IMR-90 (cell line): ENCODE data around the gene SOCS2. TPM values are rescaled to one million over a fixed set of nuclear protein-coding genes. Genes with fewer than 3 reads are reported as not detected.

Source experiments
- ATAC-seq: fragments of 200-7000 bp; cut with Tn5 transposase; 2 replicates; pipeline ENCODE4 v1.9.1; 2020; ENCODE audit warnings: low read depth, mild to moderate bottlenecking, moderate library complexity
- BruUV-seq: library from RNA; stranded (reverse); fragments of 400-500 nt; replicated peaks from 2 replicates; lab custom pipeline; 2021; lab: Mats Ljungman, UMichigan
- CTCF ChIA-PET: fragments of 300-600 bp; formaldehyde crosslinking; extraction: SDS; loops from one replicate; lab custom pipeline; 2021; ENCODE audit warnings: antibody characterized with exemption; lab: Yijun Ruan, JAX
- POLR2A ChIA-PET: fragments of 300-600 bp; sonication (Branson Sonifier 250); formaldehyde crosslinking; loops from one replicate; lab custom pipeline; 2022; ENCODE audit warnings: antibody characterized with exemption; ENCODE audit not compliant: unreplicated experiment; lab: Charles Lee
- DNase-seq: peaks from one replicate; pipeline ENCODE4 v3.0.0; 2013
- H2AFZ ChIP-seq: replicated peaks from 2 replicates; pipeline ENCODE3; 2013; ENCODE audit warnings: low read length, mild to moderate bottlenecking; ENCODE audit not compliant: poor library complexity
- H2AK5ac ChIP-seq: 2 replicates; pipeline ENCODE4 v1.6.1; 2013; ENCODE audit warnings: low read depth, low read length, inconsistent platforms
- H2AK9ac ChIP-seq: replicated peaks from 2 replicates; pipeline ENCODE3; 2013; ENCODE audit warnings: mild to moderate bottlenecking, low read depth, low read length, moderate library complexity; ENCODE audit not compliant: poor library complexity
- H2BK120ac ChIP-seq: 2 replicates; pipeline ENCODE4 v1.6.1; 2013; ENCODE audit warnings: low read depth, low read length, inconsistent platforms
- H2BK15ac ChIP-seq: 3 replicates; pipeline ENCODE4 v1.6.1; 2013; ENCODE audit warnings: low read depth, low read length, inconsistent platforms
- H2BK20ac ChIP-seq: 2 replicates; pipeline ENCODE4 v1.6.1; 2013; ENCODE audit warnings: low read depth, mild to moderate bottlenecking, inconsistent platforms, low read length, moderate library complexity
- H2BK5ac ChIP-seq: 2 replicates; pipeline ENCODE4 v1.6.1; 2013; ENCODE audit warnings: mild to moderate bottlenecking, low read depth, low read length, inconsistent platforms; ENCODE audit not compliant: poor library complexity, severe bottlenecking
- H3K14ac ChIP-seq: replicated peaks from 2 replicates; pipeline ENCODE4 v1.6.1; 2013; ENCODE audit warnings: low read depth, low read length, inconsistent platforms
- H3K18ac ChIP-seq: 2 replicates; pipeline ENCODE4 v1.6.1; 2013; ENCODE audit warnings: low read depth, low read length, control low read depth
- H3K23ac ChIP-seq: 2 replicates; pipeline ENCODE4 v1.6.1; 2013; ENCODE audit warnings: low read depth, low read length, inconsistent platforms
- H3K27ac ChIP-seq: 2 replicates; pipeline ENCODE4 v1.5.1; 2013; ENCODE audit warnings: mild to moderate bottlenecking, control low read depth, low read length; ENCODE audit not compliant: insufficient read depth
- H3K27me3 ChIP-seq: 2 replicates; pipeline ENCODE4 v1.6.1; 2013; ENCODE audit warnings: low read length; ENCODE audit not compliant: control insufficient read depth, insufficient read depth
- H3K36me3 ChIP-seq: 2 replicates; pipeline ENCODE4 v1.6.1; 2013; ENCODE audit warnings: low read length, mixed read lengths; ENCODE audit not compliant: control insufficient read depth, insufficient read depth
- H3K4ac ChIP-seq: 2 replicates; pipeline ENCODE4 v1.6.1; 2013; ENCODE audit warnings: low read depth, low read length, inconsistent platforms
- H3K4me1 ChIP-seq: 2 replicates; pipeline ENCODE4 v1.6.1; 2013; ENCODE audit warnings: low read length, mixed read lengths; ENCODE audit not compliant: control insufficient read depth, insufficient read depth
- H3K4me2 ChIP-seq: 2 replicates; pipeline ENCODE4 v1.6.1; 2013; ENCODE audit warnings: low read depth, mild to moderate bottlenecking, control low read depth, low read length, moderate library complexity
- H3K4me3 ChIP-seq: 2 replicates; pipeline ENCODE4 v1.5.1; 2013; ENCODE audit warnings: low read depth, mild to moderate bottlenecking, control low read depth, low read length, moderate library complexity; ENCODE audit not compliant: insufficient read depth
- H3K56ac ChIP-seq: 2 replicates; pipeline ENCODE4 v1.6.1; 2013; ENCODE audit warnings: low read length, inconsistent platforms; ENCODE audit not compliant: insufficient read depth; ENCODE audit errors: extremely low read depth
- H3K79me1 ChIP-seq, 2 experiments: 2 replicates each; pipeline ENCODE4 v1.6.1; 2013; ENCODE audit warnings: low read length in 2 of 2, inconsistent platforms in 1 of 2, low read depth in 1 of 2
- H3K9ac ChIP-seq: 2 replicates; pipeline ENCODE4 v1.6.1; 2013; ENCODE audit warnings: low read depth, low read length, control low read depth
- H3K9me1 ChIP-seq: 2 replicates; pipeline ENCODE4 v1.6.1; 2013; ENCODE audit warnings: low read length, inconsistent platforms; ENCODE audit not compliant: insufficient read depth
- H3K9me3 ChIP-seq: 2 replicates; pipeline ENCODE4 v1.6.1; 2013; ENCODE audit warnings: low read length; ENCODE audit not compliant: control insufficient read depth, insufficient read depth
- H4K20me1 ChIP-seq: 2 replicates; pipeline ENCODE4 v1.6.1; 2013; ENCODE audit warnings: low read length, inconsistent platforms; ENCODE audit not compliant: insufficient read depth
- H4K5ac ChIP-seq: 2 replicates; pipeline ENCODE4 v1.6.1; 2013; ENCODE audit warnings: mild to moderate bottlenecking, low read depth, low read length, control low read depth
- H4K8ac ChIP-seq, 2 experiments: 2 replicates each; pipeline ENCODE4 v1.6.1; 2013; ENCODE audit warnings: low read depth in 2 of 2, low read length in 2 of 2, control low read depth in 1 of 2, inconsistent platforms in 1 of 2
- H4K91ac ChIP-seq: 2 replicates; pipeline ENCODE4 v1.6.1; 2013; ENCODE audit warnings: low read depth, low read length, inconsistent platforms; ENCODE audit not compliant: insufficient read depth
- BHLHE40 ChIP-seq: fragments of 150-350 bp; IDR thresholded peaks from 2 replicates; pipeline ENCODE4 v1.6.1; 2016; ENCODE audit warnings: mild to moderate bottlenecking, low read depth, low read length
- CEBPB ChIP-seq: IDR thresholded peaks from 2 replicates; pipeline ENCODE4 v1.6.1; 2012; ENCODE audit warnings: low read depth, low read length, improper control_type of control experiment
- MAFK ChIP-seq: IDR thresholded peaks from 2 replicates; pipeline ENCODE4 v1.6.1; 2012; ENCODE audit warnings: low read depth, low read length, improper control_type of control experiment
- NFE2L2 ChIP-seq: fragments of 150-350 bp; IDR thresholded peaks from 2 replicates; pipeline ENCODE4 v1.6.1; 2016; ENCODE audit warnings: low read depth, mild to moderate bottlenecking, low read length
- POLR2A ChIP-seq: IDR thresholded peaks from 2 replicates; pipeline ENCODE4 v1.6.1; 2012; ENCODE audit warnings: mild to moderate bottlenecking, low read depth, low read length
- RCOR1 ChIP-seq: IDR thresholded peaks from 2 replicates; pipeline ENCODE4 v1.6.1; 2012; ENCODE audit warnings: mild to moderate bottlenecking, low read length, improper control_type of control experiment; ENCODE audit not compliant: insufficient replicate concordance
- RFX5 ChIP-seq: IDR thresholded peaks from 2 replicates; pipeline ENCODE4 v1.8.0; 2012; ENCODE audit warnings: low read depth, mild to moderate bottlenecking, low read length, moderate library complexity
- WGBS, 2 experiments: methylation state at CpG; one replicate each; pipeline versions ENCODE4 v1.1.5 to v1.1.7; 2013; ENCODE audit warnings: missing lambda C conversion rate in 2 of 2; ENCODE audit not compliant: insufficient read length in 1 of 2; ENCODE audit errors: extremely low coverage in 2 of 2; 5-methylcytosine and 5-hydroxymethylcytosine counted together
- dilution Hi-C: fragments of 300-500 bp; cut with HindIII; formaldehyde crosslinking; loops from one replicate; pipeline ENCODE4 v1.14.3; 2018; ENCODE audit warnings: low sequenced_read_pairs; ENCODE audit not compliant: unreplicated experiment
- in situ Hi-C: fragments of 300-500 bp; cut with MboI; formaldehyde crosslinking; loops from 3 replicates; pipeline ENCODE4 v1.14.3; 2019; ENCODE audit warnings: low sequenced_read_pairs, inconsistent platforms, mixed read lengths
- intact Hi-C: fragments of 100-400 bp; cut with micrococcal nuclease; formaldehyde crosslinking; loops from 2 replicates; pipeline ENCODE4 v1.10.0; 2022
- polyA plus RNA-seq, 3 experiments: library from polyadenylated mRNA; depleted of rRNA; stranded (reverse); fragments of >200 nt; gene quantifications; 2 replicates each; pipeline ENCODE4 v1.2.3, GENCODE V29; 2012; ENCODE audit warnings: low replicate concordance in 1 of 3
- total RNA-seq: library from RNA; depleted of rRNA; stranded (reverse); fragments of >200 nt; gene quantifications from 2 replicates; pipeline ENCODE4 v1.2.3, GENCODE V29; 2012

Gene SOCS2
- total and polyA plus RNA-seq, 2 of the 4 experiments (the other 2 are of a cell fraction): 12.0 to 12.4 TPM

- H4K91ac ChIP-seq: peak overlapping the region; percentile 48
- 8% methylated on average over 51 of the region's 75 CpGs; no CpG with 5 or more reads in 1 of the 2 experiments for WGBS, 2 experiments
- no peaks in the 10 kb centered on the region for H3K9me3 ChIP-seq
- H2AK9ac ChIP-seq: peak overlapping the region; percentile 88
- H4K20me1 ChIP-seq: peaks cover 14% of the 10 kb centered on the region; the same call in 1 of the 2 replicates
- ChIA-PET POLR2A (no interaction called here), CTCF (interaction anchor here (0.6 to 0.8 kb wide), 6 partner anchors 15 to 578 kb away, joined by 3 to 4 read pairs (median 3); no protein-coding TSS in a partner anchor)
- H3K27me3 ChIP-seq: no peaks in the 10 kb centered on the region
- in situ Hi-C loops (loop anchor here (10.0 kb wide), 1 partner anchor 412 kb away; no protein-coding TSS in a partner anchor), dilution Hi-C loops (no loop called here), intact Hi-C loops (loop anchor here (5.0 to 10.0 kb wide), 2 partner anchors 104 to 322 kb away; partner anchors contain the start of gene CRADD)
- peak overlapping the region; percentile 38 for H2AK5ac ChIP-seq
- no peaks in the 10 kb centered on the region; the same call in 1 of the 2 replicates for H3K36me3 ChIP-seq
- H2BK20ac ChIP-seq: 0 out of 2 replicates have a peak overlapping the region, but pooled peaks have one; percentile 46
- H3K56ac ChIP-seq: peak overlapping the region; percentile 42; the same call in 1 of the 2 replicates
- H4K8ac ChIP-seq: peak overlapping the region; percentile 26 to 81; a peak in 3 of 4 replicates
- H3K9ac ChIP-seq: peak overlapping the region; percentile 75
- peak overlapping the region; percentile 87 for H2AFZ ChIP-seq
- H3K4me3 ChIP-seq: peak overlapping the region; percentile 76
- BruUV-seq: no TSS peak
- peak overlapping the region; percentile 77 for H3K4me2 ChIP-seq
- peak overlapping the region; percentile 10; the same call in 1 of the 2 replicates for H3K18ac ChIP-seq
- H3K4me1 ChIP-seq: 0 out of 2 replicates have a peak, but pooled peaks cover 2% of the 10 kb centered on the region
- H3K14ac ChIP-seq: peak overlapping the region; percentile 96
- peak overlapping the region; percentile 65 for H3K27ac ChIP-seq
- peak overlapping the region; percentile 92 for H3K4ac ChIP-seq
- H2BK120ac ChIP-seq: peak overlapping the region; percentile 83
- H4K5ac ChIP-seq: peak overlapping the region; percentile 21; the same call in 1 of the 2 replicates
- TF ChIP-seq POLR2A (no peak), RFX5 (no peak), BHLHE40 (no peak), MAFK (no peak), CEBPB (no peak), NFE2L2 (no peak), RCOR1 (no peak)
- peak overlapping the region; percentile 63 for H2BK5ac ChIP-seq
- H3K9me1 ChIP-seq: no peaks in the 10 kb centered on the region; the same call in 1 of the 2 replicates
- no peak for ATAC-seq
- peak overlapping the region; percentile 96 for H3K23ac ChIP-seq
- peaks cover 9 to 42% of the 10 kb centered on the region in 2 experiments for H3K79me1 ChIP-seq
- DNase-seq: peak; percentile 23
- peak overlapping the region; percentile 49; the same call in 2 of the 3 replicates for H2BK15ac ChIP-seq
Measured at GRCh38 chr12:93572712-93573551, 457 bp downstream of the SOCS2 start.
